IgD-negative memory B cell (primary cell): ENCODE measurements around the gene CLTC. TPM values are rescaled to one million over a fixed set of nuclear protein-coding genes. Genes with fewer than 3 reads are reported as not detected.

ENCODE experiments used
- H3K27ac Mint-ChIP-seq, 3 donors: one replicate each; pipeline ENCODE4 v1.8.0; 2020 to 2022; ENCODE audit warnings: mild to moderate bottlenecking in 3 of 3, mixed read lengths in 3 of 3, moderate library complexity in 1 of 3
- H3K27me3 Mint-ChIP-seq: one replicate; pipeline ENCODE4 v1.8.0; 2021; ENCODE audit warnings: mixed read lengths
- H3K36me3 Mint-ChIP-seq: one replicate; pipeline ENCODE4 v1.8.0; 2020; ENCODE audit warnings: mild to moderate bottlenecking, mixed read lengths
- H3K4me1 Mint-ChIP-seq, 3 donors: one replicate each; pipeline ENCODE4 v1.8.0; 2020 to 2022; ENCODE audit warnings: mixed read lengths in 3 of 3, mild to moderate bottlenecking in 1 of 3
- H3K4me3 Mint-ChIP-seq, 4 donors: one replicate each; pipeline ENCODE4 v1.8.0; 2020 to 2022; ENCODE audit warnings: mild to moderate bottlenecking in 4 of 4, mixed read lengths in 4 of 4, moderate library complexity in 3 of 4
- H3K9me3 Mint-ChIP-seq, 3 donors: one replicate each; pipeline ENCODE4 v1.8.0; 2020 to 2021; ENCODE audit warnings: mixed read lengths in 3 of 3, mild to moderate bottlenecking in 1 of 3
- polyA plus RNA-seq: library from polyadenylated mRNA; unstranded; fragments of 300-500 nt; fragmentation: Illumina TruSeq; gene quantifications from one replicate; pipeline ENCODE4 v1.2.3, GENCODE V29; 2021

Gene CLTC
- polyA plus RNA-seq, 1 donor from 2014 or later, result 27.8 TPM

DNA sequence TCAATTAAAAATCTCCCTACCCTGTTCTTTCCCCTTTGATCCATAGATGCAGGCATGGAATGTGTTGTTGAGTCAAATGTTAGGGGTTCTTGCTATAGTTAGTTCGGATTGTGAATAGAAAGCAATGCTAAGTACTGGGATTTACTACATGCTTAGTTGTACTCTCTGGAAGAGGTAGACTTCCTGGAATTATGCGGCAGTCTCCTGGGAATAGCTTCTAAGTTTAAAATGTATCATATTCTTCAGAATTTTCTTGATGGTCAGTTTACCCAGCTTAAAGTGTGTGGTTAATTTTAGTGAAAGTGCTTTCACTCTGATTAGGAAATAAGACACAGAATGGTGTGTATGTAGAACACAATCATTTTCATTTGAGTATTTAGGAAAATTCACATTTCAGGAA is 3.5 kb downstream of the CLTC start:
- no peaks in the 10 kb centered on the region for H3K36me3 Mint-ChIP-seq
- H3K27ac Mint-ChIP-seq, result peak overlapping the region; percentile 45 to 100 (median 55)
- H3K9me3 Mint-ChIP-seq, result no peaks in the 10 kb centered on the region
- peak overlapping the region in 3 of 4 donors; percentile 79 to 99 (median 86) for H3K4me3 Mint-ChIP-seq
- H3K27me3 Mint-ChIP-seq, result no peaks in the 10 kb centered on the region
- peaks cover 50 to 67% (median 51%) of the 10 kb centered on the region in 3 donors for H3K4me1 Mint-ChIP-seq

DNA sequence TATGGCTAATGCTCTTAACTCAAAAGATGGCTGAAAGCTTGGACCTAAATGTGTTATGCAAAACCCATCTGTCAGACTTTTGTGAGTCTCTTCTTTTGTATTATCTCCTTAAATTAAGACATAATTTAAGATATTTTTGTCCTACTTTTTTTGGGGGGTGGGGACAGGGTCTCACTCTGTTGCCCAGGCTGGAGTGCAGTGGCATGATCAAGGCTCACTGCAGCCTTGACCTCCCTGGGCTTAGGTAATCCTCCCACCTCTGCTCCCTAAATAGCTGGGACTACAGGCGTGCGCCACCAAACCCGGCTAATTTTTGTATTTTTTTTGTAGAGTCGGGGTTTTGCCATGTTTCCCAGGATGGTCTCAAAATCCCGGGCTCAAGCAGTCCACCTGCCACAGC is 7.1 kb downstream of the CLTC start:
- Mint-ChIP-seq H3K27ac (no peak overlapping the region), H3K9me3 (no peaks in the 10 kb centered on the region), H3K4me1 (peaks cover 43 to 60% (median 59%) of the 10 kb centered on the region in 3 donors), H3K36me3 (no peaks in the 10 kb centered on the region), H3K27me3 (no peaks in the 10 kb centered on the region), H3K4me3 (peak overlapping the region in 1 of 4 donors; percentile 3)

DNA sequence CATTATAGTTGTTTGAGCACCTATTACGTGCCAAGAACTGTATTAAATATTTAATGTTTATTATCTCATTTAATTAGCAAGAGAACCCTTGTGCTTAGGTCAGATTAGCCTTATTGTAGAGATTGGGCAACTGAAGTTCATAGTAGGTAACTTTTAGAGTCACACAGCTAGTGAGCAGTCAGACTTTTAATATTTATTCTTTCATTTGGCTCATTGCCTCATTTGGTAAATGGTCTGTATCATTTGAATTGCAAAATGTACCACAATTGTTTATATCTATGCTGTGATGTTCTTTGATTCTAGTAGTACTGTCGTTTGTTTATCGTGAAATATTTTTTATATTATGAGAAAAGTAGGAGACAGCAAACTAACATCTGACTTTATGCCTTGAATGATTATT is 7.6 kb downstream of the CLTC start:
- H3K4me1 Mint-ChIP-seq, result peaks cover 39 to 57% (median 56%) of the 10 kb centered on the region in 3 donors
- H3K36me3 Mint-ChIP-seq, result no peaks in the 10 kb centered on the region
- H3K27me3 Mint-ChIP-seq, result no peaks in the 10 kb centered on the region
- H3K4me3 Mint-ChIP-seq, result peak overlapping the region in 1 of 4 donors; percentile 2
- peak overlapping the region in 2 of 3 donors; percentile 2 to 6 for H3K27ac Mint-ChIP-seq
- H3K9me3 Mint-ChIP-seq, result no peaks in the 10 kb centered on the region

DNA sequence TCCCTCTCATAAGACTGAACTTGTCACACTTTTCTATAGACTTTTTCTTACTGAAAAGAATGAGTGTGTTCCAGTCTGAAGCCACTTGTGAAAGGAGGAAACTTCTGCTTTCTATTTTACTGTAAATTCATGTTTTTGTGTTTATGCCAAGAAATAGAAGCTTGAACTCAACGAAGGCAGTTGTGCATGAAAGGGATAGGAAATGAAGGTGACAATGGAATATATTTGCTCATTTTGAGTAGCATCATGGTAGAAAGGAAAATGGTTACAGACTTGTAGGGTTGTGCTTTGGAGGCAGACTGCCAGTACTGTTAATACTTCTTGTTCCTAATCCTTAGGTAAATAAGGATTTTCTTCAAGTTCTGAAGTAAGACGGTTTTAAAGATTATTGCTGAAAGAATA is 8.1 kb downstream of the CLTC start:
- Mint-ChIP-seq H3K27me3 (no peaks in the 10 kb centered on the region), H3K36me3 (no peaks in the 10 kb centered on the region), H3K9me3 (no peaks in the 10 kb centered on the region), H3K4me1 (peaks cover 39 to 57% (median 55%) of the 10 kb centered on the region in 3 donors), H3K4me3 (peak overlapping the region; percentile 2 to 74 (median 38)), H3K27ac (peak overlapping the region; percentile 2 to 20 (median 6))

DNA sequence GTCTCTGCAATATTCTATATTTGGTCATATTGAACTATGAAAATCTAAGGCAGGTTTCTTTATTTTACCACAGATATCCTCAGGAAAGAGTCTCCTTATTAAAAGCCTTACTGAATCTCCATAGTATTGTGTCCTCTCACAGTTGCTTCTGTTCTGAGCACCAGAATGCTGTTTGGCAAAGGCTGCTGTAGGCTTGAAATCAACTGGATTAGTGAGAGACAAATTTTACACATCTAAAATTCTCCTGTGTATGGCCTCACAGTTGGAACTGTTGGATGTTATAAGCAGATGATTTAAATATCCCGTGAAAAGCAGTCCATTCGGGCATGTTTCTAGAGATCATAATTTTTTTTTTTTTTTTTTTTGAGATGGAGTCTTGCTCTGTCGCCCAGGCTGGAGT is 9.5 kb downstream of the CLTC start:
- Mint-ChIP-seq H3K36me3 (no peaks in the 10 kb centered on the region), H3K9me3 (no peaks in the 10 kb centered on the region), H3K27me3 (no peaks in the 10 kb centered on the region), H3K4me3 (peak overlapping the region in 1 of 4 donors; percentile 12), H3K4me1 (peaks cover 30 to 54% (median 53%) of the 10 kb centered on the region in 3 donors), H3K27ac (no peak overlapping the region)

DNA sequence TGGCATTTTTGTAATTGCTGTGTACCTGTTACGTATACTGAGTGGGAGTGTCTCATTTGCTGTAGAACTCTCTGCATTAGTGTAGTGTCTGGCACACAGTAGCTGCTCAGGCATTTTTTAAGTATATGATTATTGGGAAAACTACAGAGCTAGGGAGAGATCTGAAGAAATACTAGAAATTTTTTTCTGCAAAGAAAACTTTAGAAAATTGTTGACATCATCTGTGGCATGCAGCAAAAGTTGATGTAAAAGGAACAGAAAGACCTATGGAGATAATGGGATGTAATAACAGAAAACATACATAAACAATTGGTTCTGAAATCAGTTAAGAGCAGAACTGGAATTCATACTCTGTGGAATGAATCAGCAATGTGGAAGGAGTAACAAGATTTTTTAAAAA is 11.6 kb downstream of the CLTC start:
- no peak overlapping the region for H3K27ac Mint-ChIP-seq
- H3K27me3 Mint-ChIP-seq, result no peaks in the 10 kb centered on the region
- no peak overlapping the region for H3K4me3 Mint-ChIP-seq
- H3K9me3 Mint-ChIP-seq, result no peaks in the 10 kb centered on the region
- no peaks in the 10 kb centered on the region for H3K36me3 Mint-ChIP-seq
- peaks cover 22 to 52% (median 50%) of the 10 kb centered on the region in 3 donors for H3K4me1 Mint-ChIP-seq

DNA sequence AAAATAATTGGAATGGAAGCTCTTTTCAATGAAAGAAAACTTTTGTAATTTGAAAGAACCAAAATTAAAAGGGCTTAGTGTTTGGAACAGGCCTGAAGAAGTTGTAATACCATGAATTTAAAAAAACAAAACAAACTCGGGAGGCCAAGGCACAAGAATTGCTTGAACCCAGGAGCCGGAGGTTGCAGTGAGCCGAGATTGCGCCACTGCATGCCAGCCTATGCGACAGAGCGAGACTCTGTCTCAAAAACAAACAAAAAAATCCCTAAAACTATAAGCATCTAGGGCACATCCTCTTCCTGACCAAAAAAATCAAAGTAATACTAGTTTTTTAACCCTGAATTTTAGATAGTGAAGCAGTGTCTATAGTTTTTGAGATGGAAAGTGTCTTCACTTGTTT is 12.7 kb downstream of the CLTC start:
- Mint-ChIP-seq H3K4me1 (peaks cover 20 to 49% (median 43%) of the 10 kb centered on the region in 3 donors), H3K27me3 (no peaks in the 10 kb centered on the region), H3K36me3 (no peaks in the 10 kb centered on the region), H3K9me3 (no peaks in the 10 kb centered on the region), H3K27ac (no peak overlapping the region), H3K4me3 (peak overlapping the region in 1 of 4 donors; percentile 17)

DNA sequence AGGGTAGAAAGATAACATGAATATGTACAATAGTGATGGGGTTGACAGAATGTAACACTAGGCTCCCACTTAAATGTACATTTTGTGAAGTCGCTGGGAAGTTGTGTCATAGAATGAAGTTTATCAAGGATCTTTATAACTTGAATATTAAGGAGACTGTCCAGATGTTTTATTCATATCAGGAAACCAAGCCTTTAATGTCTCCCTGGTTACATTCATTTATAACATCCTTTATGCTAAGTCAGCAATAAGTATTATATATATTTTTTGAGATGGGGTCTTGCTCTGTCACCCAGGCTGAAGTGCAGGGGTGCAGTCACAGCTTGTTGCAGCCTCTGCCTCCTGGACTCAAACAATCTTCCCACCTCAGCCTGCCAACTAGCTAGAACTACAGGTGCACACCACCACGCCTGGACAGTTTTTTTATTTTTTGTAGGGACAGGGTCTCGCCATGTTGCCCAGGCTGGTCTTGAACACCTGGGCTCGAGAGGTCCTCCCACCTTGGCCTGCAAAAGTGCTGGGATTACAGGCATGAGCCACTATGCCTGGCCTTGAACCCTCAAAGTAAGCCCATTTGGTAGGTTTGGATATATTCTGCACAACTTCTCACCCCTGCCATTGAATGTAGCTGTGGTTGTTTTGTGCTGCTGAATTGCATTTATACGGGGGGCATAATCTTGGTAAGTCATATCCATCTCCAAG is 14.1 kb downstream of the CLTC start:
- Mint-ChIP-seq H3K36me3 (no peaks in the 10 kb centered on the region), H3K27ac (peak overlapping the region in 2 of 3 donors; percentile 62 to 73), H3K4me1 (peaks cover 15 to 47% (median 39%) of the 10 kb centered on the region in 3 donors), H3K27me3 (no peaks in the 10 kb centered on the region), H3K9me3 (no peaks in the 10 kb centered on the region), H3K4me3 (no peak overlapping the region)

DNA sequence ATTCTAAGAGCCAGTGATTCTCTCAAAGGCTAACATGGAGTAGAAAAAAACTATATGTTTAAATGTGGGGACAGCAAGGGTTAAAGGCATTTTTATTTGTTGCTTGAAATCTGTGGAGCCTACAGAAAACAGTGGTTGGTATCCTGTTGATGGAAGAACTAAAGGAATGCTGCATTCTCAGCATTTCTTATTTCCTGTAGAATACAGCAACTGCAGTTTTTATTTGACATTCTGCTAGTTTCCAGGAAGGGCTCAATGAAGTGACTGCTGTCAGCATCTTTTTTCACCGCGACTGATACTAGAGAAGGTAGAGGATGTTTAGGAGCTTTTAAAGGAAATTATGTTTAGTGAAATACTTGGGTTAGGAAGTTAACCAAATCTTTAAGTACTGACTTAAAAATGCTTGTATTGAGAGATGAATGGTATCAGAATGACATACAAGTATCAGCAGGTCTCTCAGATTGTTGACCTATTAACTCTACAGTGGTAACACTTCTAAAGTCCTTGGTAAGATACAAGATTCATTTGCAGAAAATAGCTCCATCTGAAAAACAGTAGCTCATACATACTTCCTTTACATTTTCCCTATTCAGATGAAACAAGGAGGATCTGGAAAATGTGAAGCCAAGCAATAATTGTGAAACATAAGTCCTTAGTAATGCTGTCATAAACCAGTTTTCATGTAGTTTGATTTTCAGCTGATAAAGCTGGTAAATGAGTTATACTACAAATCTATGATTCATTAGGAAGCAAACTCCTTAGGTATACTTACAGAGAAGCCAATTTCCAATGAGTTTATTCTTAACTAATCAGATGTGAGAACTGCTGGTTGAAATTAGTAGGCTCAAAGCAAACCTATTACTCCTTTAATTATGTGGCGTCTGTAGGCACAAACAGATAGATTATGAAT is 15.2 kb downstream of the CLTC start:
- Mint-ChIP-seq H3K27me3 (no peaks in the 10 kb centered on the region), H3K4me1 (peaks cover 15 to 46% (median 35%) of the 10 kb centered on the region in 3 donors), H3K4me3 (peak overlapping the region in 1 of 4 donors; percentile 22), H3K9me3 (no peaks in the 10 kb centered on the region), H3K36me3 (no peaks in the 10 kb centered on the region), H3K27ac (peak overlapping the region in 1 of 3 donors; percentile 31)

DNA sequence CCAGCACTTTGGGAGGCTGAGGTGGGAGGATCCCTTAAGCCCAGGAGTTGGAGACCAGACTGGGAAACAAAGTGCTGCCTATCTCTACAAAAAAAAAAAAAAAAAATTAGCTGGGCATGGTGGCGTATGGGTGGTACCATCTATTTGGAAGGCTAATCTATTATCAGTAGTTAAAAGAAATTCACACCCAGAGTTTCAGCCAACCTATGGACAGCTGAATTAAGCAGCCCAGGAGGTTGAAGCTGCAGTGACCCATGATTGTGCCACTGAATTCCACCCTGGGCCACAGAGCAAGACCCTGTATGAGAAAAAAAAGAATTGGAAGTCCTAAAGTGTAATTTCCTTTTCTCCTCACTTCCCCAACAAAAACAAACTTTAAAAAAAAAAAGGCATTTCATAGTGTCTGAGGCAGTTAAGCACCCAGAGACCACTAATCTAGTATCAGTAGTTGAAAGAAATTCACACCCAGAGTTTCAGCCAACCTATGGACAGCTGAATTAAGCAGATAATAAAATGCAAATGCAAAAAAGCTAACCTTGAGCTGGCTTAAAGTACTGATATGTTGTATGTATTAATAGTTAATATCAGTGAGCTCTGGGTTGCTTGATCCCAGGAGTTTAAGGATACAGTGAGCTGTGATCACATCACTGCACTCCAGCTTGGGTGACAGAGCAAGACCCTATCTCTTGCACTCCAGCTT is 18.1 kb downstream of the CLTC start:
- Mint-ChIP-seq H3K27ac (peak overlapping the region in 1 of 3 donors; percentile 23), H3K4me3 (peak overlapping the region in 1 of 4 donors; percentile 15), H3K36me3 (no peaks in the 10 kb centered on the region), H3K27me3 (no peaks in the 10 kb centered on the region), H3K4me1 (peaks cover 24 to 48% (median 40%) of the 10 kb centered on the region in 3 donors), H3K9me3 (no peaks in the 10 kb centered on the region)

DNA sequence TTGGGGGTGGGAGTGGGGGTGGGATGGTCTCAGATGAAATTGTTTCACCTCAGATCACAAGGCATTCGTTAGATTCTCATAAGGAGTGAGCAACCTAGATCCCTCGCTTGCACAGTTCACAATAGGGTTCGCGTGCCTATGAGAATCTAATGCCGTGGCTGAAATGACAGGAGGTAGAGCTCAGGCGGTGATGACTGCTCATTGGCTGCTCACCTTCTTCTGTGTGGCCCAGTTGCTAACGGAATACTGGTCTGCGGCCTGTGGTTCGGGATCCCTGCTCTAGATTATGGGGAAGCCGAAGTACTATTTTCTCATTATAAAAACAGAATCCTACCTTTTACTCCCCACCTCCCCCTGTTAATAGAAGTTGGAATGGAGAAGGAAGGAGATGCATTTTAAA is 18.9 kb downstream of the CLTC start:
- Mint-ChIP-seq H3K27ac (no peak overlapping the region), H3K9me3 (no peaks in the 10 kb centered on the region), H3K4me3 (no peak overlapping the region), H3K36me3 (no peaks in the 10 kb centered on the region), H3K4me1 (peaks cover 31 to 50% (median 44%) of the 10 kb centered on the region in 3 donors), H3K27me3 (no peaks in the 10 kb centered on the region)

DNA sequence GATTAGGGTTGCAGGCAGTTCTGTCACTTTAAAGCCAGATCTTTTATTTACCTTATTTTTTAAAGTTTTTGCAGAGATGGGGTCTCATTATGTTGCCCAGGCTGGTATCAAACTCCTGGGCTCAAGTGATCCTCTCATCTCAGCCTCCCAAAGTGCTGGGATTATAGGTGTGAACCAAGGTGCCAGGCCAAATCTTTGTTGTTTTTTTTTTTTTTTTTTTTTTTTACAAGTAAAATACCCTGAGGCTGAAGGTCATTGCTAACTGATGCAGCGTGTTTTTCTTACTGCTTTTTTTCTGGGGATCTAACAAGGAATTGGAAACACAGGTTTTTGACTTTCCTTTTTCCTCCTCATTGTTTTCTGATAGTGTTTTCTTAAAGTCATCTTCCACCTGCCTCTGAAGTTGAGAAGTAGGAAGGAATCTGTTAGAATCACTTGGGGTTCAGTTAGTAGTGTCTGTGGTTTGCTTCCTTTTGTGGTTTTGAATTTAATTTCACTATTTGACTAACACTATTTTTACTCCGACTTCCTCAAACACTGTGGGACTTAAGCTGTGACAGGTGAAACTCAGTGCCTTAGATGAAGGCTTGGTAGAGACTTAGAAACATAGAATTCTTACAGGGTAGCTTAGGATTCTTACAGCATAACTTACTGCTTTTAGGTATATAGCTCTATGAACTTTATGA is 22.2 kb downstream of the CLTC start:
- H3K36me3 Mint-ChIP-seq, result no peaks in the 10 kb centered on the region
- peaks cover 39 to 40% (median 40%) of the 10 kb centered on the region in 3 donors for H3K4me1 Mint-ChIP-seq
- peak overlapping the region; percentile 43 to 72 (median 64) for H3K27ac Mint-ChIP-seq
- H3K4me3 Mint-ChIP-seq, result peak overlapping the region; percentile 30 to 88 (median 76)
- no peaks in the 10 kb centered on the region for H3K27me3 Mint-ChIP-seq
- H3K9me3 Mint-ChIP-seq, result no peaks in the 10 kb centered on the region

DNA sequence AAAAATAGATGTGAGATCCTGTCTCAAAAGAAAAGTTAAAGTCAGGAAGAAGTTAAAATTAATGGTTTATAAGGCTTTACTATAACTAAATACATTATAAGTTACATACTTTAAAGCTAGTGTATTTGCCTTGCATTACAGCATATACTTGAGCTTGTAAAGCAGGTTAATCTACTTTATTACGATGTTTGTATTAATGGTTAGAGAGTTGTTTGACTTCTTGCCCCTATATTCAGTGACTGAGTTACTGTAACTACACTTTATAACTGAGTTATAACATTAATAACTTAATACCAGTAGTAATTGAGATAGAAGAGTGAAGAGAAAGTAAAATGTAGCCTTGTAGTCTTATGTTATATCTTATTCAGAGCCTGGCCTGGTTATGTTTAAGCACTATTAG is 22.9 kb downstream of the CLTC start:
- Mint-ChIP-seq H3K9me3 (no peaks in the 10 kb centered on the region), H3K27ac (peak overlapping the region; percentile 43 to 72 (median 64)), H3K27me3 (no peaks in the 10 kb centered on the region), H3K36me3 (no peaks in the 10 kb centered on the region), H3K4me1 (peaks cover 39 to 40% (median 40%) of the 10 kb centered on the region in 3 donors), H3K4me3 (peak overlapping the region; percentile 30 to 88 (median 76))
